Spleen (tissue), 11 donors: ENCODE data around the gene RPL36AL. TPM values are rescaled to one million over a fixed set of nuclear protein-coding genes. Genes with fewer than 3 reads are reported as not detected.

Source experiments
- DNase-seq: peaks from one replicate; pipeline ENCODE4 v3.0.0-alpha.2; 2020
- H3K27ac ChIP-seq, 8 donors: fragments of 200-600 bp; sonication (generic) in 7 of 8; 1 replicate in 4 of 8; 2 replicates in 4 of 8; pipeline versions ENCODE4 v1.5.0 to v1.8.0; 2016 to 2021; ENCODE audit warnings: inconsistent platforms in 4 of 8, mild to moderate bottlenecking in 4 of 8, moderate library complexity in 1 of 8
- H3K27me3 ChIP-seq, 7 donors: fragments of 200-600 bp; sonication (generic) in 6 of 7; replicated peaks in 1 of 7; 1 replicate in 4 of 7; 2 replicates in 3 of 7; pipeline versions ENCODE4 v1.5.0 to v1.8.0; 2016 to 2021; ENCODE audit warnings: inconsistent platforms in 3 of 7, mild to moderate bottlenecking in 1 of 7
- H3K36me3 ChIP-seq, 6 donors: fragments of 200-600 bp; sonication (generic) in 5 of 6; 1 replicate in 4 of 6; 2 replicates in 2 of 6; pipeline versions ENCODE4 v1.5.0 to v1.8.0; 2016 to 2021; ENCODE audit warnings: inconsistent platforms in 2 of 6
- H3K4me1 ChIP-seq, 6 donors: fragments of 200-600 bp; sonication (generic) in 5 of 6; 1 replicate in 3 of 6; 2 replicates in 3 of 6; pipeline versions ENCODE4 v1.5.0 to v1.8.0; 2016 to 2021; ENCODE audit warnings: inconsistent platforms in 3 of 6
- H3K4me3 ChIP-seq, 8 donors: fragments of 200-600 bp; sonication (generic) in 7 of 8; 1 replicate in 4 of 8; 2 replicates in 4 of 8; pipeline versions ENCODE4 v1.5.0 to v1.8.0; 2016 to 2021; ENCODE audit warnings: inconsistent platforms in 4 of 8, mild to moderate bottlenecking in 4 of 8, moderate library complexity in 2 of 8
- H3K9me3 ChIP-seq, 8 donors: fragments of 200-600 bp; sonication (generic) in 7 of 8; 1 replicate in 4 of 8; 2 replicates in 4 of 8; pipeline versions ENCODE4 v1.5.0 to v1.8.0; 2016 to 2021; ENCODE audit warnings: inconsistent platforms in 4 of 8
- CTCF ChIP-seq, 11 experiments: fragments of 200-600 bp in 7 of 11; fragments of 450-650 bp in 4 of 11; sonication (generic) in 4 of 11; IDR thresholded peaks in 8 of 11; conservative IDR thresholded peaks in 3 of 11; 1 replicate in 7 of 11; 2 replicates in 4 of 11; pipeline versions ENCODE4 v1.4.0 to v1.8.0; 2016 to 2021; ENCODE audit warnings: antibody characterized with exemption in 11 of 11, inconsistent platforms in 4 of 11, mild to moderate bottlenecking in 1 of 11
- POLR2A ChIP-seq, 3 donors: fragments of 450-650 bp; IDR thresholded peaks; one replicate each; pipeline ENCODE4 v1.5.1; 2017; ENCODE audit warnings: antibody characterized with exemption in 3 of 3, mild to moderate bottlenecking in 1 of 3
- POLR2AphosphoS5 ChIP-seq, 3 donors: sonication (generic); formaldehyde crosslinking; IDR thresholded peaks; one replicate each; pipeline ENCODE4 v1.5.1; 2017; ENCODE audit warnings: antibody characterized with exemption in 3 of 3
- WGBS, 5 donors: extraction: QIAGEN DNeasy Blood & Tissue Kit in 3 of 5; methylation state at CpG; one replicate each; pipeline versions ENCODE4 v1.1.5 to v1.1.7; 2013 to 2018; 5-methylcytosine and 5-hydroxymethylcytosine counted together
- intact Hi-C: fragments of 100-400 bp; cut with DNase I; formaldehyde crosslinking; loops from one replicate; pipeline ENCODE4 v1.15.0; 2023; ENCODE audit warnings: low total_unique reads
- polyA plus RNA-seq, 3 donors: library from polyadenylated mRNA; stranded (reverse); fragments of 200-250 nt; gene quantifications; one replicate each; pipeline ENCODE4 v1.2.1, GENCODE V29; 2013
- small RNA-seq, 4 donors: library from RNA; depleted of rRNA; stranded (forward); fragments of <200 nt; gene quantifications; one replicate each; pipeline ENCODE3, GENCODE V24; 2016
- total RNA-seq, 7 donors: library from RNA; depleted of rRNA in 3 of 7; stranded (reverse); fragments of >200 nt in 3 of 7; fragmentation: NEBNext Ultra II Directional in 4 of 7; extraction: Animal tissue kit (Norgen Biotek cat#: 25700) in 4 of 7; gene quantifications; one replicate each; pipeline versions ENCODE4 v1.1.0 to v1.2.1, GENCODE V29; 2016 to 2021
- donor health status: healthy with polysubstance abuse.
- donor health status: DM: no; HTN: no; CAD: no; lungs with moderate emphysema.
- donor health status: DM: no; HTN: no; CAD: no.
- donor health status: Bipolar disorder and iron deficiency.
- donor health status: healthy.
- donor health status: DM: no; HTN: no; CAD: no.
- donor health status: DM: yes; HTN: yes; CAD: no.

The RPL36AL gene
- total and polyA plus RNA-seq, 10 donors: 122 to 638 (median 216) TPM

GRCh38 chr14:49579841-49580240, 40.6 kb downstream of the RPL36AL start:
- intact Hi-C loops: no loop called here
- 76 to 95% (median 89%) methylated on average over 2 of the region's 2 CpGs for WGBS, 5 donors
- H3K36me3 ChIP-seq: peaks cover 0 to 70% (median 39%) of the 10 kb centered on the region in 6 donors
- DNase-seq: no peak
- H3K27me3 ChIP-seq: no peaks in the 10 kb centered on the region
- no peak overlapping the region for H3K4me3 ChIP-seq
- no peaks in the 10 kb centered on the region for H3K9me3 ChIP-seq
- peaks cover 19 to 54% (median 32%) of the 10 kb centered on the region in 6 donors for H3K4me1 ChIP-seq
- no peak for TF ChIP-seq CTCF (IDR thresholded peaks at IDR 0.05 in 8 of 11, conservative IDR thresholded peaks at IDR 0.05 in 3 of 11)
- no peak for TF ChIP-seq POLR2AphosphoS5 (IDR thresholded peaks at IDR 0.05)
- TF ChIP-seq POLR2A (IDR thresholded peaks at IDR 0.05): no peak
- no peak overlapping the region for H3K27ac ChIP-seq

GRCh38 chr14:49578141-49578540, 42.3 kb downstream of the RPL36AL start:
- Histone ChIP-seq H3K27me3 (no peaks in the 10 kb centered on the region), H3K4me3 (no peak overlapping the region), H3K27ac (no peak overlapping the region), H3K4me1 (peaks cover 5 to 37% (median 15%) of the 10 kb centered on the region in 6 donors), H3K9me3 (no peaks in the 10 kb centered on the region), H3K36me3 (peaks cover 0 to 68% (median 31%) of the 10 kb centered on the region in 6 donors)
- DNase-seq: no peak
- intact Hi-C loops: no loop called here
- TF ChIP-seq POLR2AphosphoS5 (IDR thresholded peaks at IDR 0.05): no peak
- TF ChIP-seq POLR2A (IDR thresholded peaks at IDR 0.05): no peak
- no peak for TF ChIP-seq CTCF (IDR thresholded peaks at IDR 0.05 in 8 of 11, conservative IDR thresholded peaks at IDR 0.05 in 3 of 11)
- 97 to 100% (median 98%) methylated on average over 1 of the region's 1 CpG for WGBS, 5 donors

- peaks cover 0 to 62% (median 22%) of the 10 kb centered on the region in 6 donors for H3K36me3 ChIP-seq
- no peak overlapping the region for H3K4me3 ChIP-seq
- H3K4me1 ChIP-seq: no peaks in the 10 kb centered on the region
- no peak overlapping the region for H3K27ac ChIP-seq
- no peaks in the 10 kb centered on the region for H3K27me3 ChIP-seq
- peaks cover 0 to 13% (median 10%) of the 10 kb centered on the region in 8 donors for H3K9me3 ChIP-seq
- DNase-seq: no peak
- intact Hi-C loops: no loop called here
- 89 to 96% (median 93%) methylated on average over 5 of the region's 5 CpGs for WGBS, 5 donors
- no peak for TF ChIP-seq POLR2A (IDR thresholded peaks at IDR 0.05)
- TF ChIP-seq CTCF (IDR thresholded peaks at IDR 0.05 in 8 of 11, conservative IDR thresholded peaks at IDR 0.05 in 3 of 11): no peak
- no peak for TF ChIP-seq POLR2AphosphoS5 (IDR thresholded peaks at IDR 0.05)
Measured at GRCh38 chr14:49574038-49574437, 46.4 kb downstream of the RPL36AL start.

GRCh38 chr14:49569281-49569680, 51.1 kb downstream of the RPL36AL start:
- intact Hi-C loops: no loop called here

More at GRCh38 chr14:49569281-49569680, 51.1 kb downstream of the RPL36AL start:
- Histone ChIP-seq H3K4me1 (no peaks in the 10 kb centered on the region), H3K27ac (no peak overlapping the region), H3K27me3 (no peaks in the 10 kb centered on the region), H3K36me3 (peaks cover 0 to 25% (median 2%) of the 10 kb centered on the region in 6 donors), H3K4me3 (no peak overlapping the region), H3K9me3 (peaks cover 0 to 13% (median 10%) of the 10 kb centered on the region in 8 donors)
- WGBS, 5 donors: 89 to 97% (median 91%) methylated on average over 3 of the region's 3 CpGs
- TF ChIP-seq CTCF (IDR thresholded peaks at IDR 0.05 in 8 of 11, conservative IDR thresholded peaks at IDR 0.05 in 3 of 11) (no peak), POLR2A (IDR thresholded peaks at IDR 0.05) (no peak), POLR2AphosphoS5 (IDR thresholded peaks at IDR 0.05) (no peak)
- DNase-seq: no peak

Small RNAs within 50 kb of the gene (small RNA-seq; reads per million reads assigned to genes)
- 0 reads per million in 4 donors for gene AL139099.3
- 0 reads per million in 4 donors for gene AL139099.4
- 0 reads per million in 4 donors for gene RF00019

Other genes starting within 250 kb of the RPL36AL start
- 1,000 to 10,000 TPM; 1,240 to 4,577 (median 1,855) TPM for gene RPS29, start 34.2 kb downstream of the RPL36AL start, total RNA-seq
- gene RPS29, start 34.2 kb downstream of the RPL36AL start, polyA plus RNA-seq: over 10,000 TPM in 1 of 3 donors, 1,000 to 10,000 TPM in 2; 5,592 to 11,620 (median 9,371) TPM
- 10 to 100 TPM in 5 of 7 donors, 1 to 10 TPM in 2; 8.8 to 16.5 (median 12.7) TPM for gene LRR1, start 21.7 kb downstream of the RPL36AL start, total RNA-seq
- 10 to 100 TPM; 10.7 to 11.8 (median 11.7) TPM for gene LRR1, start 21.7 kb downstream of the RPL36AL start, polyA plus RNA-seq
- 10 to 100 TPM; 33.3 to 43.5 (median 39.7) TPM for gene MGAT2, start 173 bp upstream of the RPL36AL start, total RNA-seq
- 10 to 100 TPM; 20.5 to 23.9 (median 23.5) TPM for gene MGAT2, start 173 bp upstream of the RPL36AL start, polyA plus RNA-seq
- gene DNAAF2, start 14.6 kb upstream of the RPL36AL start, total RNA-seq: 10 to 100 TPM in 1 of 7 donors, 1 to 10 TPM in 6; 3.9 to 10.1 (median 6.3) TPM
- 1 to 10 TPM; 6.5 to 6.9 (median 6.6) TPM for gene DNAAF2, start 14.6 kb upstream of the RPL36AL start, polyA plus RNA-seq
- gene POLE2, start 67.6 kb upstream of the RPL36AL start, total RNA-seq: 1 to 10 TPM; 1.8 to 7.4 (median 3.9) TPM
- 1 to 10 TPM; 3.0 to 4.9 (median 3.5) TPM for gene POLE2, start 67.6 kb upstream of the RPL36AL start, polyA plus RNA-seq
- 10 to 100 TPM in 4 of 7 donors, 1 to 10 TPM in 3; 5.9 to 12.8 (median 10.2) TPM for gene KLHDC1, start 72.5 kb upstream of the RPL36AL start, total RNA-seq
- gene KLHDC1, start 72.5 kb upstream of the RPL36AL start, polyA plus RNA-seq: 1 to 10 TPM; 3.1 to 4.3 (median 3.2) TPM
- gene KLHDC2, start 147.5 kb upstream of the RPL36AL start, total RNA-seq: 10 to 100 TPM; 31.9 to 66.8 (median 47.9) TPM
- gene KLHDC2, start 147.5 kb upstream of the RPL36AL start, polyA plus RNA-seq: 10 to 100 TPM; 34.0 to 41.0 (median 37.4) TPM
- 100 to 1,000 TPM in 2 of 7 donors, 10 to 100 TPM in 5; 77.3 to 187 (median 84.7) TPM for gene NEMF, start 232.2 kb upstream of the RPL36AL start, total RNA-seq
- gene NEMF, start 232.2 kb upstream of the RPL36AL start, polyA plus RNA-seq: 10 to 100 TPM; 24.3 to 35.0 (median 29.3) TPM